ENCODE measurements around the gene SNX1.
"Not testable (repeated sequence)": the region's sequence is repeated elsewhere in the genome, so short reads cannot be mapped to it uniquely, and the experiment has no call there.

SNX1 gene

GRCh38 chr15:64095795-64096667 is at the start of gene SNX1:
Gene SNX1 (plus strand): TSS chr15:64095982. CDS start chr15:64096014, 32 bp downstream.
- peak; percentile 49 to 96 (median 92) for DNase-seq

- DNase-seq = peak in 43 of 58 donors; percentile 1 to 76 (median 49)
Measured at GRCh38 chr15:64046421-64047153, 49.2 kb upstream of the SNX1 start, which contains the start of gene DAPK2. Gene DAPK2 (minus strand): TSS chr15:64046485. CDS start chr15:64040261, 6,224 bp downstream.

GRCh38 chr15:64048781-64049460 is 46.9 kb upstream of the SNX1 start:
- no peak for DNase-seq

- DNase-seq = no peak
Measured at GRCh38 chr15:64050281-64051092, 45.3 kb upstream of the SNX1 start.

- no peak for DNase-seq
Measured at GRCh38 chr15:64051093-64051402, 44.7 kb upstream of the SNX1 start.

- DNase-seq = no peak
Measured at GRCh38 chr15:64051407-64052259, 44.1 kb upstream of the SNX1 start.

- no peak for DNase-seq
Measured at GRCh38 chr15:64052925-64053491, 42.8 kb upstream of the SNX1 start.

- DNase-seq = not testable (repeated sequence)
Measured at GRCh38 chr15:64053674-64054073, 42.1 kb upstream of the SNX1 start.

GRCh38 chr15:64058279-64058678 is 37.5 kb upstream of the SNX1 start:
- no peak for DNase-seq

GRCh38 chr15:64059104-64059503 is 36.7 kb upstream of the SNX1 start:
- DNase-seq = not testable (repeated sequence)

GRCh38 chr15:64060716-64061115 is 35.1 kb upstream of the SNX1 start:
- DNase-seq = no peak

GRCh38 chr15:64066451-64066850 is 29.3 kb upstream of the SNX1 start:
- no peak for DNase-seq

GRCh38 chr15:64067564-64068030 is 28.2 kb upstream of the SNX1 start:
- peak in 48 of 58 donors; percentile 7 to 66 (median 36) for DNase-seq

GRCh38 chr15:64068133-64068532 is 27.6 kb upstream of the SNX1 start:
- no peak for DNase-seq

- DNase-seq = no peak
Measured at GRCh38 chr15:64070106-64070505, 25.7 kb upstream of the SNX1 start.

- peak in 13 of 58 donors; percentile 0 to 60 (median 16) for DNase-seq
Measured at GRCh38 chr15:64070965-64071851, 24.6 kb upstream of the SNX1 start.

- no peak for DNase-seq
Measured at GRCh38 chr15:64071931-64072765, 23.6 kb upstream of the SNX1 start.

Data from anterior cingulate cortex (tissue), 58 donors.